DMS79 (cell line): ENCODE results near the gene FYB1.
"Not testable (repeated sequence)": the region's sequence is repeated elsewhere in the genome, so short reads cannot be mapped to it uniquely, and the experiment has no call there.

Source experiments
- DNase-seq: peaks from one replicate; lab custom pipeline; 2025; lab: John Stamatoyannopoulos, UW

The FYB1 gene

GRCh38 chr5:39226100-39226451 is 6.7 kb upstream of the FYB1 start:
- DNase-seq, result no peak

GRCh38 chr5:39225405-39226099 is 6.2 kb upstream of the FYB1 start:
- no peak for DNase-seq

GRCh38 chr5:39224196-39224761 is 4.9 kb upstream of the FYB1 start:
- DNase-seq, result no peak

GRCh38 chr5:39223565-39224156 is 4.3 kb upstream of the FYB1 start:
- no peak for DNase-seq

- DNase-seq, result not testable (repeated sequence)
Measured at GRCh38 chr5:39221671-39222070, 2.3 kb upstream of the FYB1 start.

- DNase-seq, result no peak
Measured at GRCh38 chr5:39220280-39221030, 1.1 kb upstream of the FYB1 start.

- DNase-seq, result no peak
Measured at GRCh38 chr5:39218482-39219402, 621 bp downstream of the FYB1 start.

GRCh38 chr5:39217365-39218281 is 1.7 kb downstream of the FYB1 start:
- no peak for DNase-seq

- no peak for DNase-seq
Measured at GRCh38 chr5:39216631-39217030, 2.7 kb downstream of the FYB1 start.

- DNase-seq, result no peak
Measured at GRCh38 chr5:39215857-39216256, 3.5 kb downstream of the FYB1 start.

- no peak for DNase-seq
Measured at GRCh38 chr5:39214912-39215709, 4.3 kb downstream of the FYB1 start.

GRCh38 chr5:39213447-39214207 is 5.7 kb downstream of the FYB1 start:
- DNase-seq, result no peak

GRCh38 chr5:39211773-39212172 is 7.6 kb downstream of the FYB1 start:
- no peak for DNase-seq

GRCh38 chr5:39209924-39210323 is 9.4 kb downstream of the FYB1 start:
- DNase-seq, result no peak

GRCh38 chr5:39208471-39208870 is 10.9 kb downstream of the FYB1 start:
- no peak for DNase-seq

GRCh38 chr5:39207345-39208045 is 11.9 kb downstream of the FYB1 start:
- DNase-seq, result no peak

GRCh38 chr5:39206630-39207321 is 12.6 kb downstream of the FYB1 start:
- DNase-seq, result no peak

- no peak for DNase-seq
Measured at GRCh38 chr5:39205550-39205949, 13.8 kb downstream of the FYB1 start.
